Neural progenitor cell (in vitro differentiated cells): ENCODE results near the gene PTDSS2. TPM values are rescaled to one million over a fixed set of nuclear protein-coding genes. Genes with fewer than 3 reads are reported as not detected.

Experiments
- DNase-seq: peaks from one replicate; pipeline ENCODE4 v3.0.0-alpha.2; 2016; ENCODE audit warnings: low spot score
- H2AFZ ChIP-seq: fragments of 200-600 bp; sonication (generic); replicated peaks from 2 replicates; pipeline ENCODE4 v1.6.1; 2016; ENCODE audit warnings: antibody characterized with exemption
- H3F3A ChIP-seq: fragments of 200-600 bp; sonication (generic); 2 replicates; pipeline ENCODE4 v1.6.1; 2016; ENCODE audit warnings: antibody characterized with exemption, low read depth
- H3K27ac ChIP-seq: fragments of 200-600 bp; sonication (generic); 2 replicates; pipeline ENCODE4 v1.5.1; 2016; ENCODE audit warnings: mild to moderate bottlenecking
- H3K27me3 ChIP-seq: fragments of 200-600 bp; sonication (generic); 2 replicates; pipeline ENCODE4 v1.6.1; 2016; ENCODE audit warnings: mild to moderate bottlenecking, moderate library complexity
- H3K36me3 ChIP-seq: fragments of 200-600 bp; sonication (generic); 2 replicates; pipeline ENCODE4 v1.5.1; 2016
- H3K4me1 ChIP-seq: fragments of 200-600 bp; sonication (generic); 2 replicates; pipeline ENCODE4 v1.6.1; 2016; ENCODE audit warnings: mixed run types
- H3K4me2 ChIP-seq: fragments of 200-600 bp; sonication (generic); 2 replicates; pipeline ENCODE4 v1.6.1; 2016
- H3K4me3 ChIP-seq: fragments of 200-600 bp; sonication (generic); 2 replicates; pipeline ENCODE4 v1.5.1; 2016
- H3K79me2 ChIP-seq: fragments of 200-600 bp; sonication (generic); 2 replicates; pipeline ENCODE4 v1.6.1; 2016; ENCODE audit warnings: low read depth
- H3K9ac ChIP-seq: fragments of 200-600 bp; sonication (generic); 2 replicates; pipeline ENCODE4 v1.6.1; 2016
- H3K9me3 ChIP-seq: fragments of 200-600 bp; sonication (generic); 2 replicates; pipeline ENCODE4 v1.5.1; 2016; ENCODE audit warnings: low read depth
- H4K20me1 ChIP-seq: fragments of 200-600 bp; sonication (generic); 2 replicates; pipeline ENCODE4 v1.6.1; 2016; ENCODE audit warnings: low read depth
- H3K27ac Mint-ChIP-seq: 3 replicates; pipeline ENCODE4 v1.8.0; 2021; ENCODE audit warnings: mixed read lengths
- H3K27me3 Mint-ChIP-seq: 2 replicates; pipeline ENCODE4 v1.8.0; 2022; ENCODE audit warnings: low read depth, mild to moderate bottlenecking, inconsistent platforms, moderate library complexity, mixed read lengths; ENCODE audit not compliant: insufficient read depth
- H3K36me3 Mint-ChIP-seq: 3 replicates; pipeline ENCODE4 v1.8.0; 2021; ENCODE audit warnings: mixed read lengths
- H3K4me1 Mint-ChIP-seq: 3 replicates; pipeline ENCODE4 v1.8.0; 2021; ENCODE audit warnings: mixed read lengths
- H3K4me3 Mint-ChIP-seq: 3 replicates; pipeline ENCODE4 v1.8.0; 2021; ENCODE audit warnings: mild to moderate bottlenecking, moderate library complexity, mixed read lengths
- H3K9me3 Mint-ChIP-seq: 3 replicates; pipeline ENCODE4 v1.8.0; 2020; ENCODE audit warnings: mixed read lengths
- CTCF ChIP-seq: fragments of 200-600 bp; sonication (generic); IDR thresholded peaks from 2 replicates; pipeline ENCODE4 v1.5.1; 2017; ENCODE audit warnings: antibody characterized with exemption, mild to moderate bottlenecking
- EZH2 ChIP-seq: fragments of 200-600 bp; sonication (generic); IDR thresholded peaks from 2 replicates; pipeline ENCODE4 v1.6.1; 2017; ENCODE audit warnings: antibody characterized with exemption, mild to moderate bottlenecking, moderate library complexity
- EZH2phosphoT487 ChIP-seq: fragments of 200-600 bp; sonication (generic); IDR thresholded peaks from 2 replicates; pipeline ENCODE4 v1.6.1; 2017; ENCODE audit warnings: antibody characterized with exemption
- total RNA-seq: library from RNA; depleted of rRNA; stranded (reverse); fragments of >200 nt; gene quantifications from 2 replicates; pipeline ENCODE4 v1.2.3, GENCODE V29; 2015; ENCODE audit warnings: low replicate concordance

PTDSS2 gene
- total RNA-seq, 1 donor from 2014 or later = 24.7 TPM

DNA sequence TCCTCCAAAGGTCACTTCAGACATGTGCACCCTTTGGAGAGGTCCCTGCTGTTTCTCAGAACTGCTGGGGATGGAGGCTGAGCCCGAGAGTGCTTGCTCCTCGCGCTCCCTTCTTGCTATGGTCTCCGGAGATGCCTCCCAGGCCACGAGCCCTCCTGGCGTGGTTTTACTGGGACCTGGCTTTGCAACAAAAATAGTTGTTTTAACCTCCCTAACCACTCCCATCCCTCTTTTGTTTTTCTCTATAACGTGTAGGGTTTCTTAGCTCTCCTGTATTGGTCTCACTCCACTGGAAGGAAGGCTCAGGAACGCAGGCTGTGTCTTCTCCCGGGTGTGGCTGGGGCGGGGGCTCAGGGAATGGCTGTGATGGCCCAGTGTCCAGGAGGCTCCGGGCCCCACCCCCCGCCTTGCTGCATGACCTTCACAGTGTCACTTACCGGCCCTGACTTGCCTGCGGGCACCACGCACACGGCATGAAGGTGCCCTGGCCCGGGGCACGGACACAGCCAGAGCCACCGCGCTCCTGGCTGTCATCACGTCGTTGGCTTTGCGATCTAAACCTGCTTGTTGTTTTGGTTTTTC is 5.6 kb downstream of the PTDSS2 start:
- DNase-seq = no peak
- H3K27me3 Mint-ChIP-seq = peaks cover 3% of the 10 kb centered on the region
- no peak overlapping the region for H3K4me3 Mint-ChIP-seq
- no peak overlapping the region for H3K9ac ChIP-seq
- H3K4me3 ChIP-seq = no peak overlapping the region
- H3K36me3 Mint-ChIP-seq = peaks cover 13% of the 10 kb centered on the region
- H3F3A ChIP-seq = peaks cover 3% of the 10 kb centered on the region
- peaks cover 20% of the 10 kb centered on the region for H3K4me1 Mint-ChIP-seq
- H3K27ac Mint-ChIP-seq = no peak overlapping the region
- no peak overlapping the region for H2AFZ ChIP-seq
- H3K36me3 ChIP-seq = no peaks in the 10 kb centered on the region
- no peaks in the 10 kb centered on the region for H3K9me3 ChIP-seq
- peaks cover 4% of the 10 kb centered on the region for H3K4me1 ChIP-seq
- no peaks in the 10 kb centered on the region for H3K27me3 ChIP-seq
- TF ChIP-seq EZH2 (no peak), EZH2phosphoT487 (no peak), CTCF (no peak)
- peaks cover 78% of the 10 kb centered on the region for H3K79me2 ChIP-seq
- no peak overlapping the region for H3K4me2 ChIP-seq
- H3K9me3 Mint-ChIP-seq = no peaks in the 10 kb centered on the region
- H3K27ac ChIP-seq = no peak overlapping the region
- H4K20me1 ChIP-seq = peaks cover 40% of the 10 kb centered on the region

GRCh38 chr11:456533-456932 is 6.5 kb downstream of the PTDSS2 start:
- Histone ChIP-seq H3K36me3 (no peaks in the 10 kb centered on the region), H3K4me3 (no peak overlapping the region), H3K9me3 (no peaks in the 10 kb centered on the region), H4K20me1 (peaks cover 36% of the 10 kb centered on the region), H3F3A (no peaks in the 10 kb centered on the region), H3K4me2 (no peak overlapping the region), H3K27ac (no peak overlapping the region), H3K9ac (no peak overlapping the region), H3K27me3 (no peaks in the 10 kb centered on the region), H3K79me2 (peaks cover 72% of the 10 kb centered on the region), H2AFZ (no peak overlapping the region), H3K4me1 (no peaks in the 10 kb centered on the region)
- H3K4me3 Mint-ChIP-seq = no peak overlapping the region
- peaks cover 12% of the 10 kb centered on the region for H3K4me1 Mint-ChIP-seq
- peaks cover 3% of the 10 kb centered on the region for H3K27me3 Mint-ChIP-seq
- peaks cover 9% of the 10 kb centered on the region for H3K36me3 Mint-ChIP-seq
- H3K9me3 Mint-ChIP-seq = no peaks in the 10 kb centered on the region
- DNase-seq = no peak
- TF ChIP-seq EZH2 = no peak
- TF ChIP-seq EZH2phosphoT487 = no peak
- no peak for TF ChIP-seq CTCF
- H3K27ac Mint-ChIP-seq = peak overlapping the region; percentile 60

- Mint-ChIP-seq H3K27me3 (peaks cover 3% of the 10 kb centered on the region), H3K4me3 (no peak overlapping the region), H3K9me3 (no peaks in the 10 kb centered on the region), H3K27ac (no peak overlapping the region), H3K4me1 (peaks cover 10% of the 10 kb centered on the region), H3K36me3 (peaks cover 9% of the 10 kb centered on the region)
- no peak overlapping the region for H3K9ac ChIP-seq
- H3K4me2 ChIP-seq = no peak overlapping the region
- peaks cover 65% of the 10 kb centered on the region for H3K79me2 ChIP-seq
- H4K20me1 ChIP-seq = peaks cover 28% of the 10 kb centered on the region
- no peaks in the 10 kb centered on the region for H3F3A ChIP-seq
- H2AFZ ChIP-seq = no peak overlapping the region
- H3K4me1 ChIP-seq = no peaks in the 10 kb centered on the region
- TF ChIP-seq EZH2phosphoT487 (no peak), CTCF (no peak), EZH2 (no peak)
- H3K36me3 ChIP-seq = no peaks in the 10 kb centered on the region
- no peak overlapping the region for H3K4me3 ChIP-seq
- H3K27me3 ChIP-seq = no peaks in the 10 kb centered on the region
- H3K27ac ChIP-seq = no peak overlapping the region
- no peak for DNase-seq
- H3K9me3 ChIP-seq = no peaks in the 10 kb centered on the region
Observed at GRCh38 chr11:457111-457760, 7.2 kb downstream of the PTDSS2 start.
